Vagina (tissue), 2 donors: Measurements from ENCODE around the gene IKBIP.

Experiments
- POLR2AphosphoS5 ChIP-seq, 2 donors: sonication (generic); formaldehyde crosslinking; IDR thresholded peaks; one replicate each; pipeline ENCODE4 v1.9.0; 2017; ENCODE audit warnings: antibody characterized with exemption in 2 of 2, mild to moderate bottlenecking in 2 of 2, low read depth in 1 of 2; ENCODE audit not compliant: insufficient read depth in 1 of 2
- TF ChIP-seq, protein P1 (sequence below), 3 experiments: fragments of 450-650 bp in 2 of 3; fragments of 200-600 bp in 1 of 3; sonication (generic) in 1 of 3; IDR thresholded peaks; one replicate each; pipeline ENCODE4 v1.5.1; 2017 to 2019; ENCODE audit warnings: antibody characterized with exemption in 3 of 3, mild to moderate bottlenecking in 2 of 3, moderate library complexity in 2 of 3

DNA sequence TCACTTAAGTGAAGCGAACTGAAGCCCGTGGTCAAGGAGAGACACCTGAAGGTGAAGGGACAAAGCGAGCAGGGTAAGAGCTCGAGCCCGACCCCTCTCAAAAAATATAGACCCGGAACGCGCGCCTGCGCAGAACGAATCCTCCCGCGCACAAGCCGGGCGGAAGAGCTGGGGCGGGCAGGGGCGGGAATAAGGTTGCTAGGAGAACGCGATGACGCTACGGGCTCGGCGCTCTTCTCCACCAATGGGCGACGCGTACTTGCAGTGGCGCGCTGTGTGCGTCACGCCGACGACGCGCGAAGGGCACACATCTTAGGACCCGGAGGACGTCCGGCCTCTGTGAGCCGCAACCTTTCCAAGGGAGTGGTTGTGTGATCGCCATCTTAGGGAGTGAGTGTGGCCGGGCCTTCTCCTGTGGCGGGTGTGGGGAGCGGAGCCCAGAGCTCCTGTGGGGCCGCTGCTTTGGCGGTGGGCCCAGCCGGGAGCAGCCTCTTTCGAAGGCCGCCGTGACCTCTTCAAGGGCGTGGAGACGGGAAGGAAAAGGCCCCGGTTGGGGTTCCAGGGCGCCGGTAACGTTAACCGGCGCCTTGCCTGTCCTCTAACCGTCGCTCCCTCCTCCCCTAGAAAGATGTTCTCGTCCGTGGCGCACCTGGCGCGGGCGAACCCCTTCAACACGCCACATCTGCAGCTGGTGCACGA is 51.1 kb downstream of the IKBIP start, which contains the start of gene SLC25A3:
- TF ChIP-seq, protein P1, sequence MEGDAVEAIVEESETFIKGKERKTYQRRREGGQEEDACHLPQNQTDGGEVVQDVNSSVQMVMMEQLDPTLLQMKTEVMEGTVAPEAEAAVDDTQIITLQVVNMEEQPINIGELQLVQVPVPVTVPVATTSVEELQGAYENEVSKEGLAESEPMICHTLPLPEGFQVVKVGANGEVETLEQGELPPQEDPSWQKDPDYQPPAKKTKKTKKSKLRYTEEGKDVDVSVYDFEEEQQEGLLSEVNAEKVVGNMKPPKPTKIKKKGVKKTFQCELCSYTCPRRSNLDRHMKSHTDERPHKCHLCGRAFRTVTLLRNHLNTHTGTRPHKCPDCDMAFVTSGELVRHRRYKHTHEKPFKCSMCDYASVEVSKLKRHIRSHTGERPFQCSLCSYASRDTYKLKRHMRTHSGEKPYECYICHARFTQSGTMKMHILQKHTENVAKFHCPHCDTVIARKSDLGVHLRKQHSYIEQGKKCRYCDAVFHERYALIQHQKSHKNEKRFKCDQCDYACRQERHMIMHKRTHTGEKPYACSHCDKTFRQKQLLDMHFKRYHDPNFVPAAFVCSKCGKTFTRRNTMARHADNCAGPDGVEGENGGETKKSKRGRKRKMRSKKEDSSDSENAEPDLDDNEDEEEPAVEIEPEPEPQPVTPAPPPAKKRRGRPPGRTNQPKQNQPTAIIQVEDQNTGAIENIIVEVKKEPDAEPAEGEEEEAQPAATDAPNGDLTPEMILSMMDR (IDR thresholded peaks at IDR 0.05), result no peak
- TF ChIP-seq POLR2AphosphoS5 (IDR thresholded peaks at IDR 0.05; ENCODE audit: insufficient read depth in 1 of 2, low read depth in 1 of 2), result peak; percentile 87 to 99
